ENCODE measurements around the gene APOLD1. TPM values are rescaled to one million over a fixed set of nuclear protein-coding genes. Genes with fewer than 3 reads are reported as not detected.
"Not testable (repeated sequence)": the region's sequence is repeated elsewhere in the genome, so short reads cannot be mapped to it uniquely, and the experiment has no call there.

APOLD1 gene
- total RNA-seq, result 26.8 and 31.9 TPM in 2 replicates

GRCh38 chr12:12784911-12785814, at the start of gene APOLD1:
APOLD1 (plus strand) TSS chr12:12785659; CDS start chr12:12785692, 33 bp downstream.
- peak; percentile 98 to 99 for DNase-seq (ENCODE audit: low read depth in 2 of 2)

GRCh38 chr12:12736759-12737676, 48.4 kb upstream of the APOLD1 start:
- peak; percentile 72 to 75 for DNase-seq (ENCODE audit: low read depth in 2 of 2)

GRCh38 chr12:12738152-12738551, 47.3 kb upstream of the APOLD1 start:
- DNase-seq (ENCODE audit: low read depth in 2 of 2), result not testable (repeated sequence)

- DNase-seq (ENCODE audit: low read depth in 2 of 2), result peak in 1 of 2 donors; percentile 36
These were observed 43.8 kb upstream of the APOLD1 start for GRCh38 chr12:12741660-12742059.

GRCh38 chr12:12744546-12745305, 40.7 kb upstream of the APOLD1 start:
- peak in 1 of 2 donors; percentile 28 for DNase-seq (ENCODE audit: low read depth in 2 of 2)

- no peak for DNase-seq (ENCODE audit: low read depth in 2 of 2)
These were observed 39.8 kb upstream of the APOLD1 start for GRCh38 chr12:12745576-12746211.

GRCh38 chr12:12747278-12747677, 38.2 kb upstream of the APOLD1 start:
- DNase-seq (ENCODE audit: low read depth in 2 of 2), result peak in 1 of 2 donors; percentile 52

GRCh38 chr12:12748044-12748443, 37.4 kb upstream of the APOLD1 start:
- DNase-seq (ENCODE audit: low read depth in 2 of 2), result no peak

- peak in 1 of 2 donors; percentile 24 for DNase-seq (ENCODE audit: low read depth in 2 of 2)
These were observed 36.0 kb upstream of the APOLD1 start for GRCh38 chr12:12749433-12749832.

- no peak for DNase-seq (ENCODE audit: low read depth in 2 of 2)
These were observed 29.5 kb upstream of the APOLD1 start for GRCh38 chr12:12755923-12756322.

- DNase-seq (ENCODE audit: low read depth in 2 of 2), result no peak
These were observed 28.3 kb upstream of the APOLD1 start for GRCh38 chr12:12757121-12757520.

GRCh38 chr12:12759234-12759915, 26.1 kb upstream of the APOLD1 start:
- peak in 1 of 2 donors; percentile 4 for DNase-seq (ENCODE audit: low read depth in 2 of 2)

GRCh38 chr12:12764824-12765223, 20.6 kb upstream of the APOLD1 start:
- no peak for DNase-seq (ENCODE audit: low read depth in 2 of 2)

GRCh38 chr12:12770262-12770661, 15.2 kb upstream of the APOLD1 start:
- DNase-seq (ENCODE audit: low read depth in 2 of 2), result no peak

GRCh38 chr12:12774791-12775190, 10.7 kb upstream of the APOLD1 start:
- no peak for DNase-seq (ENCODE audit: low read depth in 2 of 2)

- DNase-seq (ENCODE audit: low read depth in 2 of 2), result peak in 1 of 2 donors; percentile 89
These were observed 9.2 kb upstream of the APOLD1 start for GRCh38 chr12:12776261-12776660.

- DNase-seq (ENCODE audit: low read depth in 2 of 2), result peak in 1 of 2 donors; percentile 14
These were observed 8.4 kb upstream of the APOLD1 start for GRCh38 chr12:12777092-12777491.

GRCh38 chr12:12779007-12779406, 6.5 kb upstream of the APOLD1 start:
- DNase-seq (ENCODE audit: low read depth in 2 of 2), result peak in 1 of 2 donors; percentile 19

GRCh38 chr12:12779529-12779928, 5.9 kb upstream of the APOLD1 start:
- DNase-seq (ENCODE audit: low read depth in 2 of 2), result peak; percentile 96 to 99

GRCh38 chr12:12784116-12784515, 1.3 kb upstream of the APOLD1 start:
- DNase-seq (ENCODE audit: low read depth in 2 of 2), result no peak
